Stimulated activated naive CD4-positive, alpha-beta T cell (primary cell): ENCODE data around the gene RNF115.
A peak's percentile ranks its signal among the peaks of the same experiment; 100 is the strongest.
"Not testable (repeated sequence)": the region's sequence is repeated elsewhere in the genome, so short reads cannot be mapped to it uniquely, and the experiment has no call there.

Source experiments
- DNase-seq, 6 experiments: peaks; one replicate each; lab custom pipeline; 2025; lab: John Stamatoyannopoulos, UW

Gene RNF115

DNA sequence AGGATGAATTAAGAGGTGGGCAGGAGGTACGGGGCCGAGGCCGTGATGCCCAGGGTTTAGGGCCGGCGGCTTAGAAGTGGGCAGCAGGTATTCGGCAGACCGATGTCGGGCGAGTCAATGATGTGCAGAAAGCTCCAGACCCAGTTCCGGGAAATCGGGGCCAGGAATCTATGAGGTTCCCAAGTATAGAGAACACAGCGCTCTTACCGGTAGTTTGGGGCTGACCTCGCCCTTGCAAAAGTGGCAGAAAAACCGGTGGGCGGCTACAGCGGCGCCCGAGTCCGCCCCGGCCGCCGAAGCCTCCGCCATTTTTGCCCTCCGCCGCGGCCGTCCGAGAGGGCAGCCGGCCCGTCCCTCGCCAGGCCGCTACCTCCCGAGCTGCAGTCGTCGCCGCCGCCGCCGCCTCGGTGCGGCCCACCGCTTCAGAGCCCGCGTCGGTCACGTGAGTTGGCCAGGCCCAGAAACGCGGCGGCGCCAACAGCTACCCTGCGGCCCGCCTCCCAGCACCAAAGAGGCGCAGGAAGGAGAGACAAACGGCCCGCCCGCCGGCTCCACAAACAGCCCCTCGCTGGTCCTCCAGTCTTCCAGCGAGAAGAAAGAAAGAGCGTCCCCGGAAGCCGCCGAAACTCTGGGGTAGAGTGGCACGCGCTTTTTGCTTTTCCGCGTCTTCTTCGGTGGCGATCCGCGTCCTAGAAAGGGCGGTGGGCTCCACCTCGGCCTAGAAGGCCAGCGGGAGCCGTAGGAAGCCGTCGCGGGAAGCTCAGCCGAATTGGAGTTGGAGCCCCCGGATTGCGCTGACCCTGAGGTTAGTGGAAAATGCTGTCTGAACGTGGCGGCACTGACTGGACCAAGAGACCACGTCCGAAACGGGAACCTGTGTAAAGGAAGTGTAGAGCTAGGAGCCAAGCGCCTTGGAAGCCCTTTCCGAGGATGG, at the start of gene RNF115, which contains the start of gene POLR3C:
RNF115 (minus strand) TSS at position 531 of the 934 bp plus-strand sequence; CDS start at position 309, 222 bp downstream.
POLR3C (plus strand) TSS at position 636 of the 934 bp plus-strand sequence. CDS start 1,577 bp downstream, outside the sequence.
- peak; percentile 73 to 87 (median 80) for DNase-seq

DNA sequence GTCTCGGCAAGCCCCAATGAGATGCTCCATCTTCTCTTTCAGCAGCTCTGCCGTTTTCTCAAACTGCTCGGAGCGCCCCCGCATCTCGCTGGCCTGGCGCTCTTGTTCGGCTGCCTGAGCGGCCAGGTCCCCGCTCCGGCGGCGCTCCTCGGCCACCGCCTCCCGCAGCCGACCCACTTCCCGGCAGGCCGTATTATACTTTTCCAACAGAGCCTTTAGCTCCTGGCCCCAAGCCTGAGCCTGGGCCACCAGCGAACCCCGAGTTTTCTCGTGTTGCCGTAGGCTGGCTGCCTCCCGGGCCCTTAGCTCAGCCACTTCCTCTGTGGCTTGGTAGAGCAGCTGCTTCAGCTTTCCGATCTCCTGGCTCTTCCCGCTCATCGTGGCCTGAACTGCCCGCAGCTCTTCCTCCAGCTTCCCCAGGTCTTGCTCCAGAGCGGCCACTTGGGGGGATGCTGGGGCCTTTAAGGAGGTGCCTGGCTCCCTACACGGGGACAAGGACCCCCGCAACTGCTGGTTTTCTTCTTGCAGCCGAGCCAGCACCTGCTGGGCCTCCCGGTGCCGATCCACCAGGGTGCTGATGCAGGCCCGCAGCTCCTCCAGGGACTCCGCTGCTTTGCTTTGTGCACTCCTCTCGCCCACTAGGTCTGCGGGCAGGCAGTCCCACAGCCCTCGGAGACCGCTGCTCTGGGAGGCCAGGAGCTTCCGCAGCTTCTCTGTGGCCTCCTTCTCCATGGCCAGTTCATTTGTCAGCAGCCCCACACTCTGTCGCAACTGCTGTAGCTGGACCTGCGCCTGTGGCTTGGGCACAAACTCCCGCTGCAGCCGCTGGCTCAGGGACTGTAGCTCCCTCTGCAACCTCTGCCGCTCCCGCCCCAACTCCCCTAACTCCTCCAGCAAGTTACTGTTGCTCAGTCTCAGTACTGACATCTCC, 48.4 kb upstream of the RNF115 start:
- peak in 3 of 6 experiments; percentile 21 to 63 (median 52) for DNase-seq

DNA sequence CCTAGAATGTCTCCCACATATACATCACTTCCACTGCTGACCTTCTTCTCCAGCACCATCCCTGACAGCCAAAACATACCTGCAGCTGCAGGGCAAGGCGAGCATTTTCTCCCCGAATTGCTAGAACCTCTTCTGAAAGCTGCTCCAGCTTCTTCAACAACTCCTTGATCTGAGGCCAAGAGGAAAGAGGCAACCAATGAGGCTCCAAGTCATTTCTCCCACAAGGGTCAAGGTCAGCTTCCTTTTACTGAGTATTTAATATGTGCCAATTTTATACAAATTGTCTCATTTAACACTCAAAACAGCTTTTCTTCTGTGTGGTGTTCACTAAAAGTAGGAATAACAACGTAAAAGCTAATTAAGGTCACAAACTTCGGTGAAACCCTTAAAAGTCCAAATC, 44.3 kb upstream of the RNF115 start:
- DNase-seq, result no peak

DNA sequence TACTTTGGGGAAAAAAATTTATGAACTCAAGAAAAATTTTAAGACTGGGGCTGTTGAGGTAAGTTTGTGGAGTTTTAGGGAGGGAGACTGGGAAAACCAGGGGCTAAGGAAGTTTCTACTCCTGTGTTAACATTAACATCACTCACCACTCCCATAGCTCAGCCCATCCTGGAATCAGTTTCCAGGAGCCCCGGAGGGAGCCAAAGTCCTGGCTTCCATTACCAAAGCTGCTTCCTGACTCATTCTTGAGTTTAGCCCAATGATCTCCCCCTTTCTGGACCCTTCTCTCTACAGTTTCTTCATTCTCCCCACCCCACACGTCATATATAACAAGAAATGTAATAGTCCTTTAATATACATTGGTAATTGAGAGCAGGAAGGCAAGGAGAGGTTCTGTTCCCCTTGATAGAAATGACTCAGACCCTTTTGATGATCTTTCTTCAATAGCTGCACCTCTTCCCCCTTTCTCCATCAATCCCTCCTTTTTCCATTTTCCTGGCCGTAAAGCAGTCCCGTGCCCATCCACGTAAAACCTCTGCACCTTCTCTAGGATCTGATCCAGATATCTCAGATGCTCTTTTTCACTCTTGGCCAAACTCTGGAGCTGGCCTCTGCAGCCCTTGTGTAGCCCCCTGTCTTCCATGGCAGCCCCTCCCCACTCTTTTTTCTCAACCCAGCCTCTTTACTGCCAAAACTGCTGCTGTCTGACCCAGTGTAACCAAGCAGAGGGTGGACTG, 39.6 kb upstream of the RNF115 start:
- DNase-seq, result no peak

DNA sequence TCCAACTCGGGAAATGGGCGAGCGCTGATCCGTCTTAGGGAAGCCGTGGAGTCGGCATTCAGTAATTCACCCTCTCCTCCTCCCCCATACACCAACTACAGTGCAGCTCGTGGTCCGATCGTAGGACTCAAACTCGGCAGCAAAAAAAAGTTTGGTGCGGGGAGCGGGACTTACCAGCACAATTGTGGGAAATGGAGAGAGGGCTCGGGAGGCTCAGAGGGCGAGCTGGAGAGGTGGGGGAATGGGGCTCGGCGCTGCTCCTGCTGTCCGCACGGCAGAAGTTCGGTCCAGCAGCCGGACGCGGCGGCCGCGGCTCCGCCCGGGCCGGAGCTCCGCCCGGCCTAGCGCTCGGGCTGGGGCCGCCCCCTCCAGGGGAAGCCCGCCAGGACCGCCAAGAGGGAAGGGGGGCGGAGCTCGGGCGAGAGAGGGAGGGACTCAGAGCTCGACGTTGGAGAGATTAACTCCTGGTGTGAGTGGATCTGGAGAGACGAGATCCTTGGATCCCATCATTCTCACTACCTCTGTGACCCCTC, 35.7 kb upstream of the RNF115 start:
- DNase-seq, result peak; percentile 30 to 71 (median 52)

DNA sequence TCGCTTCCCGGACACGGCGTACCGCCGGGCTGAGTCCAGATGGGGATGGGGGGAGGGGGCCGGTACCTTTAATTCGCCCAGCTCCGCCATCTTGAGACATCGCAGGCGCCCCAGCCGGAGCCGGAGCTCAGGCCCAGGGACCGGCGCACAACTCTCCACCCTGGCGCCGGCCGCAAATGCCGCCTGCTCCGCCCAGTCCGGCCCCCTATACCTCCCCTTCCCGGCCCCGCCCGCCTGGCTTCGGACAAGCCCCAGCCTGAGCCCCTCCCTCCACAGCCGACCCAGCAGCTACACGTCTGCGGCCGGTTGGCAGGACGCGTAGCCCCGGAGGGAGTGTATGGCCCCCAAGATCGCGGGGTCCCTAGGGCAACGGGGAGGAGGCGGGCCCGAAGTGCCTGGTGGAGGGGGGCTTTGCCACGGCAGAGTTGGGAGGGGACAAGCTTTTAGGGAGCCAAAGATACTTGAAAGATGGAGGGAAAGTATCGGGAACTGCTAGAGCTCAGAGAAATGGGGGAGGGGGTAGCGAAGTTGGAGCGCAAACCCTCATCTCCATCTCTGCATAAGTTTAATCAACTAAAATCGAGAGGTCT, 35.1 kb upstream of the RNF115 start, which contains the start of gene PIAS3:
PIAS3 (minus strand) TSS at position 181 of the 590 bp plus-strand sequence; CDS start at position 90, 91 bp downstream.
- peak; percentile 59 to 82 (median 78) for DNase-seq

DNA sequence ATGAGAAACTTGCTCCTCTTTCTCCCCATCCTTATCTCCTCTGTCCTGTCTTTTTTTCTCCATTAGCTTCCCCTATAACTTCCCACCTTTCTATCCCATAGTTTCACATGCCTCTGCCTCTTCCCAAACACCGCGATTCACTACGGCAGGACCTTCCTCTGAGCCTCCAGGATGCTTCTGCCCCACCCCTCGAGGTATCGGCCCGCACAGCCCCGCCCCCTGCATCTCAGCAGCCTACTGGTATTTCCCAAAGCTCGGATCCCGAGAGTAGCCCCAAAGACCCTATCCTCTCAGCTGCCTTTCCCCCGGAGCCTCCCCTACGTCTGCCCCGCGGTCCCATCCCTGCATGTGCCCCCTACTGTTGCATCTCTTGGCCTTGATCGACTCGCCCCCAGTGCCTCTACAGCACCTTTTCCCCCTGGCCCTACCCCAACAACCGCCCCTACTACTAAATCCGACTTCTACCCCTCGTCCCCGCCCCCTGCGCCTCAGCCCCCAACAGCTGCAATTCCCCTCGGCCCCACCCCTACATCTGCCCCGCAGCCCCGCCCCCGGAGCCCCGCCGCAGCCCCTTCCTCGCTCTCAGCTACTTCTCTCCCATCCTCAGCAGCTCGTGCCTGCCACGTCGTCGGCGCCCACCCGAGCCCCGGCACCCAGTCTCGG, 34.5 kb upstream of the RNF115 start:
- DNase-seq, result peak in 4 of 6 experiments; percentile 56 to 82 (median 68)

DNA sequence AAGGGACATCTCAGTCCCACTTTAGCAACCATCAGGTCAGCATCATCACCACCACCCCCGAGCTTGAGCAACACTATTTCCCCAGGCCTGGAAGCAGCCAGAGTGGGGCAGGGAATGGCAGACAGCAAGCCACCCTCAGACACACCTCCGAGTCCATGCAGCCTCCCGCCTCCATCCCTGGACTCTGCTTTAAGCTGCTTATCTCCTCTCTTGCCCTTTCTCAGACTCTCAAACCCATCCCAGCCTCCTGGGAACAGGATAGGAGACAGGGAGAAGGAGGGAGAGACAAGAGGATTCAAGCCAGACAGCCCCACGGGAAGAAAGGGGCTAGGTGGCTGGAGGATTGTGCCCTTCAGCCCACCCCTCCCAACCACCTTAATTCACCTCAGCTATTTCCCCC, 33.3 kb upstream of the RNF115 start:
- DNase-seq, result no peak

DNA sequence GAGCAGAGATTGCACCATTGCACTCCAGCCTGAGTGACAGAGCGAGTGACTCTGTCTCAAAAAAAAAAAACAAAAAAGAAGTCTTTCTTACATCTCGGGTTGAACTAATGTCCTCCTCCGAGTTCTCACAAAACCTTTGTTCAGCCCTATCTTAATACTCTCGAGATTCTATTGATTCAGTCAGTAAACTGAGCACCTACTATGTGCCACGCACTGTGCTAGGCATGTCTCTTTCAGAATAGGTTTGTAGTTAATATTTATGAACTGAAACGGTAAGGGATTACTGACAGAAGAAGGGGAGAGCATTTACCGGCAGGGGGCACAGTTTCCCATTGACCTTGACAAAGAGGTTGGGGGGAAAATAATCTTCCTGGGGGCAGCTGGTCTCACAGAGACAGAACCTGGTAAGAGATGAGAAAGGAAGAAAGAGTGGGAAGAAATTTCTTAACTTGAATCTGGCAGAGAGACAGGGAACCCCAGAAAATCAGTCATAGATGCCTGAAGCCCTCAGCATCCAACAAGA, 31.6 kb upstream of the RNF115 start:
- no peak for DNase-seq

DNA sequence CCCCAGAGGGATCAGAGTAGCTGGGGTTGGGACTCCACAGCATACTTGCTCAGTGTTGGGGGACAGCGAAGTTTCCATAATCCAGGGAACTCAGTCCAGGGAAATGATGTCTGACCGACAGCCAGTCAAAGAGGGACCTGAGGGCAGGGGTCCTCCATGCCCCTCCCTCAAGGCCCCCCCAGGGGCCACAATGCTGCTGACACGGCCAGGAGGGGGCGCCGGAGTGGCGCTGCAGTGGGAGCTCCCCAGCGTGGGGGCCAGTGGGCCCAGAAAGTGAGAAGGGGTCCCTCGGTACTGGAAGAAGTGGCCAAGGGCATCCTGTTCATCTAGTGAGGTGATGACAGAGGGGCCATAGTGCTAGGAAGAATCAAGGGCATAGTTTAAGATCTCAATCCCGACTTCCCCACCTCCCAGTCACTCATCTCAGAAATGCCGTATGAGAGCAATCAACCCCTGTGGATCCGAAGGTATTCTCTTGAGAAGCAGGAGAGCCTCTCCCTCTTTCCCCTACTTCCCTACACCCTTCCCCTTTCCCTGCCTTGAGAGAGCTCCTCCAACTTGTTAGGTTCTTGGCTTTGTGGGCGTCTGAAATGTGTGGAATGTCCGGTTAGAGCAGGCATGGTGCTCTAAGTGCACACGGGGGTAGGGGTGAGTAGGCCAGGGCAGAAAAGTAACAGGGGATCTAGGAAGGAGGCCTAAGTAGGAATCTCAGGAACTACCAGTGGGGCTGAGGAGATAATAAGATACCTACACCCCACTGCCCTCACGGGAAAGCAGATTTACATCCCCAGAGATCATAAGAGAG, 25.7 kb upstream of the RNF115 start:
- peak in 1 of 6 experiments; percentile 3 for DNase-seq

DNA sequence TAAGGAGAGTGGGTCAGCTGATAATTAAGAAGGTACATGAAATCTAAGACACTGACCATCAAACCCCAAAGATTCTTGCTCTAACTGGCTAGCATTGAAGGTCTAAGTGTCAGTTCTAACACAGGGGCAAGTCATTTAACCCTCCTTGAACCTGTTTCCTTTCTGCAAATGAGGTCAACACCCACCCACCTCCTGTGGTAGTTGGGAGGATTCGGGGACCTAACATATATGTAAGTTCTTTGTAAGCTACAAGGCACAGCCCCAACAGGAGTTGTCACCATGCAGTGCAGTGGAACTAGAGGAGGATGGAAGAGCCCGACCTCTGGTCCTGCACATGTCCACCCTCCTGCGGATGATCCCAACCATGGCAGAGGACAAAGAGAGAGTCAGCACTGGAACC, 23.9 kb upstream of the RNF115 start:
- no peak for DNase-seq

DNA sequence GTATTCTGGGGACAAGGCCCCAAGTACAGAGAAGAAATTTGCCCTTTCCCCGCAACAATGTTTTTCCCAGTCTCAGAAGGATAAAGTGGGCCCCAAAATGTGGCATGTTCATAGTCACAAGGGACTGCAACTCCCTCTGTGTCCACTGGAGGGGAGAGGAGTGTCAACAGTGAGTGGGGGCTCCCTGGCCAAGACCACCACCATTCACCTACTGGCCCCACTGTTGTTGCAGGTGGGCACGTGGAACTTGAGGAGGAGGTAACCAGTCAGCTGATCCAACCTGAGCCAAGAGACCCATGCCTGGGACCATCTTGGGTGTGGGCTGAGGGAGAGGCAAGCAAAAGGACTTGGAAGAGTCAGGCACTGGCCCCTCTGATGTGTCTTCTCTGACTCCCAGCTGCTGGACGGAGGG, 22.3 kb upstream of the RNF115 start:
- peak in 4 of 6 experiments; percentile 7 to 47 (median 20) for DNase-seq

DNA sequence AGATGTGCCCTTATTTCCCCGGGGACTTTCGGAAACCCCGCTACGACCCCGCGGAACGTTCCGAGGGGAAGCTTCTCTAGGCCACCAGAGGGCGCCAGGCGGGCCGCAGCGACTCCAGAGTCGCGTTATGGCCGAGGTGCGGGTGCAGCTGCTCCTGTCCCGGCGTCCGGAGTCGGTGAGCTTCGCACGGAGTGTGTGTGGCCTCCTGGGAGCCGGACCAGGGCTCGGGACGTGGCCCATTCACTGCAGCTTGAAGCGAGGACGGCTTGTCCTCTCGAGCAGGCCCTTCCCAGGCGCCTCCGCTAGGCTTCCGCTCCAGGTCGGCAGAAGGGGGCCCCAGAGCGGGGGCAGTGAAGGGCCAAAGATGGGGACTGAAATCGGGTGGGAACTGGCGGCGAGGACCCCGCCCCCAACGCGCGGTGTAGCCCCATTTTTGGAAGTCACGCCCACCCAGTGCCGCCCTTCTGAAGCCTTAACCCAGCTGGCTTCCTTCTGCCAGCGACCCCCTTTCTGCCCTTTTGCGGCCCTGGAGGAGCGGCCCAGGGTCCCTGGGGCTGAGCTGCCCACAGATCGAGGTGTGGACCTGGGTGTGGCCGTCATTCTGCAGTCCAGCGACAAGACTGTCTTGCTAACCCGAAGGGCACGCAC, 21.7 kb upstream of the RNF115 start, which contains the start of gene NUDT17:
NUDT17 (plus strand) TSS at position 117 of the 648 bp plus-strand sequence; CDS start at position 128, 11 bp downstream.
- peak; percentile 41 to 77 (median 66) for DNase-seq

DNA sequence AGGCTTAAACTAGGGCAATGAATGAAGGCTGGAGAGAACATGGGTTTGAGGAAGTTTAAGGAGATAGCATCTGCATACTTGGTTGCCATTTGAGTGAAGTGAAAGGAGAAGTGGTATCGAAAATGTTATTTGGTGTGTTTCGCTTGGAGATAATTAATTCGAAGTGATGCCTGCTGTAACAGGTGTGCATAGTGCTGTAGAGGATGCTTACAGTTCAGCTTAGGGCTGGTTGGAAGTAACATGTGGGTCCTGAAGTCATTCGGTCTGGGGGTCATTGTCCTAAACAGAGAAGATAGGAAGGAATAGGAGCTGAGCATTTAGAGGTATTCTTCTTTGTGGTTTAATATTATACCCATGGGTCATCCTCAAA, 21.2 kb upstream of the RNF115 start:
- DNase-seq, result peak in 1 of 6 experiments; percentile 41

DNA sequence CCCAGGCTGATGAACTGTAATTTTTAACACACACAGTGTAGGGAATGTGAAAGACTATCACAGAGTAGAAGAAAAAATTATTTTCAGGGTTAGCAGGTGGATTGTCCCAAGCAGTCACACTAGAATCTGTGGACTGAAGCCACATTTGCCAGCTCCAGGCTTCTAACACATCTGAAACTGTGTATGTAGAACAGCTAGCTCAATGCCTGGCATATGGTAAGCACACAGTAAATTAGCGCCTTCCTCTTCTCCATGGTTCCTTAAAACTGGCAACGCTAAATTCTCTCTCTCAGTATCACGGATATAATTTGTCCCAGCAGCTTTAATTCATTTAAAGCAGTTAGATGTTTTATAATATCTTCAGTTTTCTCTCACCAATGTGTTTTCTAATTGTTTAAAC, 19.1 kb upstream of the RNF115 start:
- DNase-seq, result no peak

DNA sequence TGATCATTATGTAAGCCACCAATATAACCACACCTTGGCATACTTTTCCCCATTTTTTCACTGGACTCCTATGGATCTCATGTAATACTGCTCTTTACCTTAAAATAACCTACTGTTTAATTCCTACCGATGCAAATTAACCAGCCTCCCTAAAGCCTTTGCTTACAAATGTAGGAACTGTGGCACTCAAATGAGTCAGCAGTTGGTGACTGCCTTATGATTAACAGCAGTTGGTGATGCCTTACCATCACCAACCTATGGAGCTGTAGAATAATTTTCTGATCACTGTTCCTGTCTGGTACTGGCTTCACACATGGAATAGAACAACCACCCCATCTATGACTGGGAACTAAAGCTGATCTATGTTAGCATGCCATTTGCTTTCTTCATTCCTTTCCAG, 13.8 kb upstream of the RNF115 start:
- no peak for DNase-seq

DNA sequence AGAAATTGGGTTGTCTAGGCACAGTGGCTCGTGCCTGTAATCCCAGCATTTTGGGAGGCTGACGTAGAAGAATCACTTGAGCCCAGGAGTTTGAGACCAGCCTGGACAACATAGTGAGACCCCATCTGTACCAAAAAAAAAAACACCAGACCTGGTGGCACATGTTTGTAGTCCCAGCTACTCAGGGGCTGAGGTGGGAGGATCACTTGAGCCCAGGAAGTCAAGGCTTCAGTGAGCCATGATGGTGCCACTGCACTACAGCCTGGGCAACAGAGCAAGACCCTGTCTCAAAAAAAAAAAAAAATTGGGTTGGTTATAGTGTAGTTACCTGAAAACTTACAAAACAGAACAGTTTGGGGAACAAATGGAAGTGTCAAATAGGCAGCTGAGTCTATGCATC, 6.9 kb upstream of the RNF115 start:
- DNase-seq, result not testable (repeated sequence)

DNA sequence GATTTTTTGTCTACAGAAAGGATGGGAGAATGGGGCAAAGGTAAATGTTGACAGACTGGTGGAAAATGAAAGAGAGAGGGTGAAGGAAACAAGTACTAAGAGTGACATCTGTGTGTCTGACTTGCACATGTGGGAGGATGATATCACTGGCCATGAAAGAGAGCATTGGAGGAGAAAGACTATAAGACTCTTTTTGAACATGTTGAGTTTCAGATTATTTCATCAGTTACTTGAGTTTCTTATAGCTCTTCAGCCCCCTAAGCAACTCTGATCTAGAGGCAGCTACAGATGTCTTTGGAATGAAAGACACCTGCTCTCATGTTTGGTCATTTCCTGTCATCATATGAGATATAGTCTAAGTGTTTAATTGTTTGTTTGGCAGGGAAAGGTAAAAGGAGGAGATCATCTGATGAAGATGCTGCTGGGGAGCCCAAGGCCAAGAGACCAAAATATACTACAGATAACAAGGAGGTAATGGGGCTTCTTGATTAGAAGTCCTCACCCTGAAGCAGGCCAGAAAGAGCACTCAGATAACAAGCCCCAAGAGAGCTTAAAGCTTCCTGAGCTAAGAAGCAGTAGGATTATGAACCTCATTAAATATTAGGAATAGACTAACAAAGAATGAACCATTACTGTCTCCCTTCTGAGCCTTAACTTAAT, 4.6 kb upstream of the RNF115 start:
- no peak for DNase-seq
